CD14-positive monocyte (primary cell): ENCODE data around the gene AOAH. TPM values are rescaled to one million over a fixed set of nuclear protein-coding genes. Genes with fewer than 3 reads are reported as not detected.
A peak's percentile ranks its signal among the peaks of the same experiment; 100 is the strongest.

ENCODE experiments used
- DNase-seq, 3 donors: peaks; one replicate each; pipeline ENCODE4 v3.0.0-alpha.2; 2011 to 2022
- H2AFZ ChIP-seq: 2 replicates; pipeline ENCODE4 v1.6.0; 2012; ENCODE audit warnings: mild to moderate bottlenecking, low read depth, low read length, inconsistent platforms; ENCODE audit not compliant: insufficient read depth, poor library complexity, severe bottlenecking
- H3K27ac ChIP-seq, 2 donors: 1 replicate in 1 of 2; 2 replicates in 1 of 2; pipeline ENCODE4 v1.5.1; 2012 to 2013; ENCODE audit warnings: low read length in 2 of 2, control low read depth in 1 of 2, inconsistent platforms in 1 of 2, low read depth in 1 of 2, mild to moderate bottlenecking in 1 of 2
- H3K27me3 ChIP-seq, 2 donors: one replicate each; pipeline versions ENCODE4 v1.6.0 to v1.6.1; 2011 to 2013; ENCODE audit warnings: low read length in 2 of 2; ENCODE audit not compliant: control insufficient read depth in 2 of 2, insufficient read depth in 2 of 2
- H3K36me3 ChIP-seq, 2 donors: replicated peaks in 1 of 2; 1 replicate in 1 of 2; 2 replicates in 1 of 2; pipeline versions ENCODE4 v1.5.1 to v1.6.1; 2012 to 2013; ENCODE audit warnings: low read length in 2 of 2, control low read depth in 1 of 2, inconsistent platforms in 1 of 2, mild to moderate bottlenecking in 1 of 2; ENCODE audit not compliant: insufficient read depth in 2 of 2, control insufficient read depth in 1 of 2
- H3K4me1 ChIP-seq, 2 donors: 1 replicate in 1 of 2; 2 replicates in 1 of 2; pipeline versions ENCODE4 v1.5.1 to v1.6.1; 2012 to 2013; ENCODE audit warnings: low read length in 2 of 2, control low read depth in 1 of 2, inconsistent platforms in 1 of 2, mild to moderate bottlenecking in 1 of 2, moderate library complexity in 1 of 2; ENCODE audit not compliant: insufficient read depth in 2 of 2, control insufficient read depth in 1 of 2
- H3K4me2 ChIP-seq: replicated peaks from 2 replicates; pipeline ENCODE3; 2012; ENCODE audit warnings: low read length, moderate library complexity, mild to moderate bottlenecking; ENCODE audit not compliant: poor library complexity, severe bottlenecking; ENCODE audit errors: extremely low read depth
- H3K4me3 ChIP-seq, 3 experiments: fragments of 200-600 bp in 1 of 3; sonication (generic) in 1 of 3; replicated peaks in 1 of 3; 1 replicate in 2 of 3; 2 replicates in 1 of 3; pipeline ENCODE4 v1.5.1; 2011 to 2013; ENCODE audit warnings: low read length in 3 of 3, mild to moderate bottlenecking in 3 of 3, control low read depth in 2 of 3, low read depth in 2 of 3, inconsistent platforms in 1 of 3, moderate library complexity in 1 of 3
- H3K79me2 ChIP-seq: 2 replicates; pipeline ENCODE4 v1.6.0; 2012; ENCODE audit warnings: mild to moderate bottlenecking, control low read depth, inconsistent platforms, low read length, moderate library complexity; ENCODE audit not compliant: insufficient read depth
- H3K9ac ChIP-seq: 2 replicates; pipeline ENCODE4 v1.6.0; 2017; ENCODE audit warnings: low read length, mild to moderate bottlenecking; ENCODE audit not compliant: insufficient read depth, poor library complexity, severe bottlenecking
- H3K9me3 ChIP-seq, 2 donors: replicated peaks in 1 of 2; 1 replicate in 1 of 2; 2 replicates in 1 of 2; pipeline versions ENCODE4 v1.5.1 to v1.6.1; 2012 to 2013; ENCODE audit warnings: low read length in 2 of 2, control low read depth in 1 of 2; ENCODE audit not compliant: control insufficient read depth in 1 of 2, insufficient read depth in 1 of 2
- H4K20me1 ChIP-seq: 2 replicates; pipeline ENCODE4 v1.6.0; 2012; ENCODE audit warnings: mild to moderate bottlenecking, low read length, control low read depth, moderate library complexity; ENCODE audit not compliant: insufficient read depth
- H3K27ac Mint-ChIP-seq, 7 donors: one replicate each; pipeline ENCODE4 v1.8.0; 2020; ENCODE audit warnings: mild to moderate bottlenecking in 7 of 7, mixed read lengths in 7 of 7, moderate library complexity in 6 of 7, inconsistent platforms in 2 of 7
- H3K27me3 Mint-ChIP-seq, 3 donors: one replicate each; pipeline ENCODE4 v1.8.0; 2021 to 2022; ENCODE audit warnings: low read depth in 3 of 3, mild to moderate bottlenecking in 3 of 3, mixed read lengths in 3 of 3, moderate library complexity in 3 of 3, inconsistent platforms in 1 of 3
- H3K36me3 Mint-ChIP-seq, 2 donors: one replicate each; pipeline ENCODE4 v1.8.0; 2020; ENCODE audit warnings: mixed read lengths in 2 of 2, inconsistent platforms in 1 of 2, mild to moderate bottlenecking in 1 of 2
- H3K4me1 Mint-ChIP-seq: one replicate; pipeline ENCODE4 v1.8.0; 2020; ENCODE audit warnings: mild to moderate bottlenecking, mixed read lengths
- H3K4me3 Mint-ChIP-seq, 2 donors: one replicate each; pipeline ENCODE4 v1.8.0; 2020; ENCODE audit warnings: mild to moderate bottlenecking in 2 of 2, mixed read lengths in 2 of 2, moderate library complexity in 1 of 2
- H3K9me3 Mint-ChIP-seq, 7 donors: one replicate each; pipeline ENCODE4 v1.8.0; 2020 to 2022; ENCODE audit warnings: mixed read lengths in 7 of 7, mild to moderate bottlenecking in 6 of 7, moderate library complexity in 6 of 7, inconsistent platforms in 2 of 7
- CTCF ChIP-seq: fragments of 200-600 bp; IDR thresholded peaks from one replicate; pipeline ENCODE4 v1.8.0; 2022; ENCODE audit warnings: antibody characterized with exemption, mild to moderate bottlenecking
- WGBS: methylation state at CpG from one replicate; pipeline ENCODE4 v1.1.5; 2013; ENCODE audit warnings: missing lambda C conversion rate; ENCODE audit not compliant: insufficient coverage; 5-methylcytosine and 5-hydroxymethylcytosine counted together
- intact Hi-C, 2 donors: fragments of 100-400 bp; cut with micrococcal nuclease; formaldehyde crosslinking; loops; one replicate each; pipeline versions ENCODE4 v1.15.0 to v1.15.1; 2023
- polyA plus RNA-seq, 3 donors: library from polyadenylated mRNA; depleted of rRNA in 1 of 3; unstranded in 2 of 3; stranded (reverse) in 1 of 3; fragments of 300-500 nt in 2 of 3; fragments of >200 nt in 1 of 3; fragmentation: Illumina TruSeq in 2 of 3; gene quantifications; 1 replicate in 2 of 3; 2 replicates in 1 of 3; pipeline ENCODE4 v1.2.3, GENCODE V29; 2012 to 2021

The AOAH gene
- polyA plus RNA-seq, 3 donors = 305 to 467 (median 349) TPM

- no peaks in the 10 kb centered on the region for H3K27me3 ChIP-seq
- H4K20me1 ChIP-seq = peaks cover 100% of the 10 kb centered on the region
- H3K9me3 ChIP-seq = no peaks in the 10 kb centered on the region
- H3K36me3 Mint-ChIP-seq = peaks cover 83 to 99% of the 10 kb centered on the region in 2 donors
- H3K4me2 ChIP-seq = no peak overlapping the region
- H3K4me1 ChIP-seq = peaks cover 0 to 5% of the 10 kb centered on the region in 2 donors
- H3K4me3 Mint-ChIP-seq = no peak overlapping the region
- H3K4me3 ChIP-seq = no peak overlapping the region
- no peak overlapping the region for H2AFZ ChIP-seq
- intact Hi-C loops = no loop called here
- no peak for TF ChIP-seq CTCF
- no peaks in the 10 kb centered on the region for H3K27me3 Mint-ChIP-seq
- H3K9ac ChIP-seq = no peak overlapping the region
- peaks cover 0 to 2% (median 0%) of the 10 kb centered on the region in 7 donors for H3K9me3 Mint-ChIP-seq
- DNase-seq = no peak
- H3K27ac Mint-ChIP-seq = peak overlapping the region in 1 of 7 donors; percentile 72
- peaks cover 94 to 100% of the 10 kb centered on the region in 2 donors for H3K36me3 ChIP-seq
- H3K79me2 ChIP-seq = peaks cover 31% of the 10 kb centered on the region
- H3K4me1 Mint-ChIP-seq = peaks cover 19% of the 10 kb centered on the region
- H3K27ac ChIP-seq = peak overlapping the region in 1 of 2 donors; percentile 45
- no CpG with 5 or more reads among the region's 2 CpGs for WGBS
These were observed 72.9 kb downstream of the AOAH start for GRCh38 chr7:36651404-36651803.

GRCh38 chr7:36650766-36651312 is 73.5 kb downstream of the AOAH start:
- Histone ChIP-seq H3K79me2 (peaks cover 29% of the 10 kb centered on the region), H3K4me2 (no peak overlapping the region), H3K36me3 (peaks cover 93 to 100% of the 10 kb centered on the region in 2 donors), H3K27me3 (no peaks in the 10 kb centered on the region), H4K20me1 (peaks cover 100% of the 10 kb centered on the region), H3K9ac (no peak overlapping the region), H2AFZ (no peak overlapping the region), H3K4me3 (no peak overlapping the region), H3K27ac (peak overlapping the region in 1 of 2 donors; percentile 45), H3K9me3 (no peaks in the 10 kb centered on the region), H3K4me1 (peaks cover 0 to 5% of the 10 kb centered on the region in 2 donors)
- H3K4me3 Mint-ChIP-seq = no peak overlapping the region
- no peak for TF ChIP-seq CTCF
- intact Hi-C loops = no loop called here
- peaks cover 0 to 2% (median 0%) of the 10 kb centered on the region in 7 donors for H3K9me3 Mint-ChIP-seq
- peaks cover 83 to 99% of the 10 kb centered on the region in 2 donors for H3K36me3 Mint-ChIP-seq
- WGBS = 73% methylated on average over 6 of the region's 7 CpGs
- DNase-seq = peak in 1 of 3 donors; percentile 10
- H3K4me1 Mint-ChIP-seq = peaks cover 19% of the 10 kb centered on the region
- H3K27me3 Mint-ChIP-seq = no peaks in the 10 kb centered on the region
- peak overlapping the region in 4 of 7 donors; percentile 12 to 86 (median 66) for H3K27ac Mint-ChIP-seq
